ENCODE results near the gene SUN5.

DNA sequence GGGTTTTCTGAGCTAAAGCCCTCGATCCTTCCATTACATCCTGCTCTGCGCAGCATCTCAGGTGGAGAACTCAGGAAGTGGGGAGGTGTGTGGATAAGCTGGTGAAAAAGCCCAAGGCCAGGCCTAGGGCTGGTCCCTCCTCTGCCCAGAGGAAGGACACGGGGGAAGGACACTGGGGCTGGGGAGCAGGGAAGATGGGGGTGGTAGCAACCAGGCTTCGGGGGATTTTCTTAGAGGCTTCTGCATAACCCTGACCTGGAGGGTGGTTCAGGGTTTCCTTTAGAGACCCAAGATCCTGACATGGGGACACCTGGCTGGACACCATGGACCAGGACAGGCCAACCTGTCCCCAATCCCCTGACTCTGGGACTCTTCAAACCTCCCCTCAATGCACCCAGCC lies 37.9 kb downstream of the SUN5 start:
- TF ChIP-seq EZH2 (IDR thresholded peaks at IDR 0.05; ENCODE audit: low read depth) = no peak
- TF ChIP-seq, protein P1, sequence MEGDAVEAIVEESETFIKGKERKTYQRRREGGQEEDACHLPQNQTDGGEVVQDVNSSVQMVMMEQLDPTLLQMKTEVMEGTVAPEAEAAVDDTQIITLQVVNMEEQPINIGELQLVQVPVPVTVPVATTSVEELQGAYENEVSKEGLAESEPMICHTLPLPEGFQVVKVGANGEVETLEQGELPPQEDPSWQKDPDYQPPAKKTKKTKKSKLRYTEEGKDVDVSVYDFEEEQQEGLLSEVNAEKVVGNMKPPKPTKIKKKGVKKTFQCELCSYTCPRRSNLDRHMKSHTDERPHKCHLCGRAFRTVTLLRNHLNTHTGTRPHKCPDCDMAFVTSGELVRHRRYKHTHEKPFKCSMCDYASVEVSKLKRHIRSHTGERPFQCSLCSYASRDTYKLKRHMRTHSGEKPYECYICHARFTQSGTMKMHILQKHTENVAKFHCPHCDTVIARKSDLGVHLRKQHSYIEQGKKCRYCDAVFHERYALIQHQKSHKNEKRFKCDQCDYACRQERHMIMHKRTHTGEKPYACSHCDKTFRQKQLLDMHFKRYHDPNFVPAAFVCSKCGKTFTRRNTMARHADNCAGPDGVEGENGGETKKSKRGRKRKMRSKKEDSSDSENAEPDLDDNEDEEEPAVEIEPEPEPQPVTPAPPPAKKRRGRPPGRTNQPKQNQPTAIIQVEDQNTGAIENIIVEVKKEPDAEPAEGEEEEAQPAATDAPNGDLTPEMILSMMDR (conservative IDR thresholded peaks at IDR 0.05) = no peak

All from PC-9 (cell line).